SK-N-SH treated with all-trans-retinoic acid at 6 μM for 48 hours (cell line): Measurements from ENCODE around the gene SOX5.

Experiments
- ARNTL ChIP-seq: fragments of 450-650 bp; formaldehyde crosslinking; IDR thresholded peaks from 2 replicates; pipeline ENCODE4 v1.5.0; 2020; ENCODE audit warnings: low read depth, mild to moderate bottlenecking, moderate library complexity, borderline replicate concordance
- BACH2 ChIP-seq: fragments of 250-450 bp; sonication (Bioruptor Pico); IDR thresholded peaks from 2 replicates; pipeline ENCODE4 v1.9.0; 2021; ENCODE audit warnings: mild to moderate bottlenecking, borderline replicate concordance
- CREB5 ChIP-seq: fragments of 250-450 bp; sonication (Bioruptor Pico); IDR thresholded peaks from 2 replicates; pipeline ENCODE4 v1.5.1; 2020; ENCODE audit warnings: low read depth, mild to moderate bottlenecking, moderate library complexity
- GLIS3 ChIP-seq: fragments of 250-450 bp; sonication (Bioruptor Pico); IDR thresholded peaks from 2 replicates; pipeline ENCODE4 v1.5.0; 2020; ENCODE audit warnings: mild to moderate bottlenecking, moderate library complexity
- ISL1 ChIP-seq: fragments of 250-450 bp; sonication (Bioruptor Pico); IDR thresholded peaks from 2 replicates; pipeline ENCODE4 v2.1.2; 2022; ENCODE audit warnings: mild to moderate bottlenecking, moderate library complexity
- RARB ChIP-seq: fragments of 250-450 bp; sonication (Bioruptor Pico); IDR thresholded peaks from 2 replicates; pipeline ENCODE4 v1.8.0; 2021; ENCODE audit warnings: mild to moderate bottlenecking, moderate library complexity
- SNAI2 ChIP-seq: fragments of 250-450 bp; sonication (Bioruptor Pico); IDR thresholded peaks from 2 replicates; pipeline ENCODE4 v1.5.0; 2020; ENCODE audit warnings: mild to moderate bottlenecking, moderate library complexity
- TOX ChIP-seq: fragments of 250-450 bp; sonication (Bioruptor Pico); IDR thresholded peaks from 2 replicates; pipeline ENCODE4 v1.8.0; 2021; ENCODE audit warnings: mild to moderate bottlenecking, moderate library complexity, borderline replicate concordance
- ZFP3 ChIP-seq: fragments of 250-450 bp; sonication (Bioruptor Pico); IDR thresholded peaks from 2 replicates; pipeline ENCODE4 v1.5.0; 2020; ENCODE audit warnings: mild to moderate bottlenecking, moderate library complexity
- TF ChIP-seq, protein P1 (sequence below): fragments of 250-450 bp; sonication (Bioruptor Pico); IDR thresholded peaks from 2 replicates; pipeline ENCODE4 v1.8.0; 2021; ENCODE audit warnings: low read depth, mild to moderate bottlenecking, moderate library complexity, borderline replicate concordance

DNA sequence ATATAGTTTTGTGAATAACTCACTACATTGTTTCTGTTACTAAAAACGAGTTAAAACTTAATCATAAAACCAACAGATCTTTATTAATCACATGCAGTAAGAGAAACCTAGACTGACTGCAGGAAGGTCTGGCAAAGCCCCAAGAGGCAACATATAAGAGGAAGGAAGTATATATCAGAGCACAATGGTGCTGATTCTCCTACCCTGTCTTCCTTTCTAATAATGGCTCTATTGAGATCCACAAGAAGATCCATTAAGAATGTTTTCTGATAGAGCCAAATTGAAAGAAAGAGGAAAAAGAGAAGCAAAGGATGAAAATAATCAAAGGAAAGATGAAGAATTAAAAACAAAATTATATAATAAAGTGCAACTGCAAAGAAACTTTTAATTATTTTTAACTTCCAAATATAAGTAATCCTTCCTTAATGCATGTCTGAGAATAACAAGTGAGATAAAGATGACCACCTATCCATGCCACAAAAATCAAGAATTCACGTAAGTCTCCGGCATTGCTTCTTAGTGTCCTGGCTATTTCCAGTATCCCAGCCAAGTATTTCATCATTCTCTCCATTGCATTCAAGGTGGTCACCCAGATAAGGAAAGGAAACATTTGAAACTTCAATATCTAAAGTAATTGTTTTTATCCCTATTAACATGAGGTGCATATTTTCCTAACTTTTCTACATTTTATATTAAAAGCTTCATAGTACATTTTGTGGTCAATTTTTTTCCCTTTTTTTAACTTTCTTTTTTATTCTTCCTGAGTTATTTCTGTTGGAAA, 62.2 kb downstream of the SOX5 start:
- TF ChIP-seq CREB5 (CRISPR knock-in tag) (no peak), ARNTL (CRISPR knock-in tag) (no peak), BACH2 (CRISPR knock-in tag) (no peak), TOX (no peak), RARB (CRISPR knock-in tag) (no peak), GLIS3 (CRISPR knock-in tag) (no peak), SNAI2 (CRISPR knock-in tag) (no peak), ZFP3 (no peak), ISL1 (CRISPR knock-in tag) (no peak)
- TF ChIP-seq, protein P1, sequence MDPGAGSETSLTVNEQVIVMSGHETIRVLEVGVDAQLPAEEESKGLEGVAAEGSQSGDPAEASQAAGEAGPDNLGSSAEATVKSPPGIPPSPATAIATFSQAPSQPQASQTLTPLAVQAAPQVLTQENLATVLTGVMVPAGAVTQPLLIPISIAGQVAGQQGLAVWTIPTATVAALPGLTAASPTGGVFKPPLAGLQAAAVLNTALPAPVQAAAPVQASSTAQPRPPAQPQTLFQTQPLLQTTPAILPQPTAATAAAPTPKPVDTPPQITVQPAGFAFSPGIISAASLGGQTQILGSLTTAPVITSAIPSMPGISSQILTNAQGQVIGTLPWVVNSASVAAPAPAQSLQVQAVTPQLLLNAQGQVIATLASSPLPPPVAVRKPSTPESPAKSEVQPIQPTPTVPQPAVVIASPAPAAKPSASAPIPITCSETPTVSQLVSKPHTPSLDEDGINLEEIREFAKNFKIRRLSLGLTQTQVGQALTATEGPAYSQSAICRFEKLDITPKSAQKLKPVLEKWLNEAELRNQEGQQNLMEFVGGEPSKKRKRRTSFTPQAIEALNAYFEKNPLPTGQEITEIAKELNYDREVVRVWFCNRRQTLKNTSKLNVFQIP (CRISPR knock-in tag) = no peak
